ENCODE data around the gene WDR72. TPM values are rescaled to one million over a fixed set of nuclear protein-coding genes. Genes with fewer than 3 reads are reported as not detected.

WDR72 gene
- total RNA-seq, 2 experiments from 2014 or later, result not detected

GRCh38 chr15:53472883-53473282, 286.6 kb downstream of the WDR72 start:
- H3K4me1 ChIP-seq (ENCODE audit: insufficient read depth, low read length, poor library complexity, severe bottlenecking), result no peaks in the 10 kb centered on the region
- CTCF ChIA-PET (ENCODE audit: unreplicated experiment), result no interaction called here
- intact Hi-C loops (cut with micrococcal nuclease; ENCODE audit: unreplicated experiment), result no loop called here
- H3K9me3 ChIP-seq (ENCODE audit: low read length), result no peaks in the 10 kb centered on the region
- no TSS peak for BruUV-seq (replicated peaks)
- H3K4me2 ChIP-seq (ENCODE audit: low read length), result no peak overlapping the region
- H3K27ac ChIP-seq (ENCODE audit: low read depth, low read length, poor library complexity, severe bottlenecking), result no peak overlapping the region
- POLR2A ChIA-PET, result no interaction called here
- H3K79me2 ChIP-seq (ENCODE audit: insufficient read depth, low read depth, low read length), result no peaks in the 10 kb centered on the region
- H3K36me3 ChIP-seq (ENCODE audit: insufficient read depth, low read length), result no peaks in the 10 kb centered on the region
- TF ChIP-seq CTCF (conservative IDR thresholded peaks at IDR 0.05; ENCODE audit: low read length) (no peak), EZH2phosphoT487 (IDR thresholded peaks at IDR 0.05; ENCODE audit: borderline replicate concordance, low read depth, low read length) (no peak)
- no peaks in the 10 kb centered on the region for H4K20me1 ChIP-seq (ENCODE audit: insufficient read depth, low read length)
- H3K4me3 ChIP-seq (ENCODE audit: low read depth, low read length, poor library complexity, severe bottlenecking), result no peak overlapping the region
- no peak for DNase-seq (ENCODE audit: low spot score)
- H3K9me2 ChIP-seq (ENCODE audit: insufficient read depth, low read length), result no peaks in the 10 kb centered on the region
- no peak overlapping the region for H2AFZ ChIP-seq (ENCODE audit: low read length)

DNA sequence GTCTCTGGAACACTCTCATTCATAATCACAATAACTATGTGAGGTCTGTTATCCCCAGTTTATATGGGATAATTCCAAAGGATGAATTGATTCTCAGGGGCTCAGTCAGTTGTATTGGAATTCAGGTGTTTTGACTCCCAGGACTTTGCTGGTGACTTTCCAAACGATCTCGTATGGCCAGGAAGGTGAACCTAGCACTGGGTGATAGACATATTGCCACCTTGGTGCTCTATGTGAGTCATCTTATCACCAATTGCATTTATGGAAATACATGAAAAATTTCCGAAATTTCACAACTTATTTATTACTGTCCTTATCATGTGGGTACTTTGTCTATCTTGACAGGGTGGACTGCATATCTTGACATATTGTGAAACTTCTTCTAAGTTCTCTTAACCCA, 287.3 kb downstream of the WDR72 start:
- CTCF ChIA-PET (ENCODE audit: unreplicated experiment), result no interaction called here

GRCh38 chr15:53470743-53471142, 288.7 kb downstream of the WDR72 start:
- Histone ChIP-seq H3K9me2 (ENCODE audit: insufficient read depth, low read length) (no peaks in the 10 kb centered on the region), H3K9me3 (ENCODE audit: low read length) (no peaks in the 10 kb centered on the region), H3K36me3 (ENCODE audit: insufficient read depth, low read length) (no peaks in the 10 kb centered on the region), H3K4me3 (ENCODE audit: low read depth, low read length, poor library complexity, severe bottlenecking) (no peak overlapping the region), H3K79me2 (ENCODE audit: insufficient read depth, low read depth, low read length) (no peaks in the 10 kb centered on the region), H3K27ac (ENCODE audit: low read depth, low read length, poor library complexity, severe bottlenecking) (no peak overlapping the region), H3K4me2 (ENCODE audit: low read length) (no peak overlapping the region), H4K20me1 (ENCODE audit: insufficient read depth, low read length) (no peaks in the 10 kb centered on the region), H3K4me1 (ENCODE audit: insufficient read depth, low read length, poor library complexity, severe bottlenecking) (no peaks in the 10 kb centered on the region), H2AFZ (ENCODE audit: low read length) (no peak overlapping the region)
- intact Hi-C loops (cut with micrococcal nuclease; ENCODE audit: unreplicated experiment), result no loop called here
- no peak for DNase-seq (ENCODE audit: low spot score)
- CTCF ChIA-PET (ENCODE audit: unreplicated experiment), result no interaction called here
- no TSS peak for BruUV-seq (replicated peaks)
- POLR2A ChIA-PET, result no interaction called here
- TF ChIP-seq EZH2phosphoT487 (IDR thresholded peaks at IDR 0.05; ENCODE audit: borderline replicate concordance, low read depth, low read length), result no peak
- no peak for TF ChIP-seq CTCF (conservative IDR thresholded peaks at IDR 0.05; ENCODE audit: low read length)

More for the DNA sequence above, 287.3 kb downstream of the WDR72 start:
- BruUV-seq (replicated peaks), result no TSS peak
- no peak overlapping the region for H3K4me2 ChIP-seq (ENCODE audit: low read length)
- DNase-seq (ENCODE audit: low spot score), result no peak
- no peaks in the 10 kb centered on the region for H3K79me2 ChIP-seq (ENCODE audit: insufficient read depth, low read depth, low read length)
- no peaks in the 10 kb centered on the region for H4K20me1 ChIP-seq (ENCODE audit: insufficient read depth, low read length)
- H2AFZ ChIP-seq (ENCODE audit: low read length), result no peak overlapping the region
- no peak for TF ChIP-seq CTCF (conservative IDR thresholded peaks at IDR 0.05; ENCODE audit: low read length)
- no peak for TF ChIP-seq EZH2phosphoT487 (IDR thresholded peaks at IDR 0.05; ENCODE audit: borderline replicate concordance, low read depth, low read length)
- no peak overlapping the region for H3K27ac ChIP-seq (ENCODE audit: low read depth, low read length, poor library complexity, severe bottlenecking)
- no peaks in the 10 kb centered on the region for H3K36me3 ChIP-seq (ENCODE audit: insufficient read depth, low read length)
- intact Hi-C loops (cut with micrococcal nuclease; ENCODE audit: unreplicated experiment), result no loop called here
- H3K9me2 ChIP-seq (ENCODE audit: insufficient read depth, low read length), result no peaks in the 10 kb centered on the region
- H3K9me3 ChIP-seq (ENCODE audit: low read length), result no peaks in the 10 kb centered on the region
- H3K4me3 ChIP-seq (ENCODE audit: low read depth, low read length, poor library complexity, severe bottlenecking), result no peak overlapping the region
- H3K4me1 ChIP-seq (ENCODE audit: insufficient read depth, low read length, poor library complexity, severe bottlenecking), result no peaks in the 10 kb centered on the region
- POLR2A ChIA-PET, result no interaction called here
